MM.1S (cell line): Measurements from ENCODE around the gene TMSB4X.
"Not testable (repeated sequence)": the region's sequence is repeated elsewhere in the genome, so short reads cannot be mapped to it uniquely, and the experiment has no call there.

Source experiments
- DNase-seq: peaks from one replicate; pipeline ENCODE4 v3.0.0-alpha.2; 2015
- H2AFZ ChIP-seq: fragments of 300-600 bp; sonication (generic); 2 replicates; pipeline ENCODE4 v1.6.0; 2016; ENCODE audit warnings: antibody characterized with exemption, low read length
- H3F3A ChIP-seq: fragments of 300-600 bp; sonication (generic); 2 replicates; pipeline ENCODE4 v1.6.1; 2016; ENCODE audit warnings: mild to moderate bottlenecking, antibody characterized with exemption, low read length, moderate library complexity, mixed read lengths; ENCODE audit not compliant: insufficient read depth
- H3K27ac ChIP-seq: fragments of 300-600 bp; sonication (generic); 2 replicates; pipeline ENCODE4 v1.5.1; 2016; ENCODE audit warnings: mild to moderate bottlenecking, low read length
- H3K27me3 ChIP-seq: fragments of 300-600 bp; sonication (generic); replicated peaks from 2 replicates; pipeline ENCODE4 v1.6.0; 2016; ENCODE audit warnings: low read length; ENCODE audit not compliant: insufficient read depth
- H3K36me3 ChIP-seq: fragments of 300-600 bp; sonication (generic); replicated peaks from 2 replicates; pipeline ENCODE4 v1.6.1; 2016; ENCODE audit warnings: mild to moderate bottlenecking, low read length, mixed read lengths; ENCODE audit not compliant: insufficient read depth
- H3K4me1 ChIP-seq: fragments of 300-600 bp; sonication (generic); 2 replicates; pipeline ENCODE4 v1.6.1; 2016; ENCODE audit warnings: low read length, mixed read lengths
- H3K4me2 ChIP-seq: fragments of 300-600 bp; sonication (generic); 2 replicates; pipeline ENCODE4 v1.6.0; 2016; ENCODE audit warnings: low read depth, low read length
- H3K4me3 ChIP-seq: fragments of 300-600 bp; sonication (generic); 2 replicates; pipeline ENCODE4 v1.5.1; 2016; ENCODE audit warnings: low read length, mixed read lengths
- H3K79me2 ChIP-seq: fragments of 300-600 bp; sonication (generic); 2 replicates; pipeline ENCODE4 v1.6.1; 2016; ENCODE audit warnings: mixed run types, low read length, mixed read lengths
- H3K9ac ChIP-seq: fragments of 300-600 bp; sonication (generic); 2 replicates; pipeline ENCODE4 v1.6.1; 2016; ENCODE audit warnings: low read length, mixed read lengths
- H3K9me2 ChIP-seq: fragments of 300-600 bp; sonication (generic); replicated peaks from 2 replicates; pipeline ENCODE4 v1.6.1; 2016; ENCODE audit warnings: mild to moderate bottlenecking, low read length, mixed read lengths; ENCODE audit not compliant: insufficient read depth
- H3K9me3 ChIP-seq: fragments of 300-600 bp; sonication (generic); replicated peaks from 2 replicates; pipeline ENCODE4 v1.6.1; 2016; ENCODE audit warnings: mild to moderate bottlenecking, low read length, mixed read lengths; ENCODE audit not compliant: insufficient read depth
- H4K20me1 ChIP-seq: fragments of 300-600 bp; sonication (generic); 2 replicates; pipeline ENCODE4 v1.6.1; 2016; ENCODE audit warnings: mild to moderate bottlenecking, low read length, moderate library complexity, mixed read lengths; ENCODE audit not compliant: insufficient read depth
- CTCF ChIP-seq: fragments of 300-600 bp; sonication (generic); IDR thresholded peaks from 2 replicates; pipeline ENCODE4 v1.5.1; 2016; ENCODE audit warnings: antibody characterized with exemption, low read length, mixed read lengths
- EZH2 ChIP-seq: fragments of 300-600 bp; sonication (generic); optimal IDR thresholded peaks from 2 replicates; pipeline ENCODE3; 2017; ENCODE audit warnings: low read depth, mild to moderate bottlenecking, antibody characterized with exemption, low read length, mixed read lengths
- EZH2phosphoT487 ChIP-seq: fragments of 300-600 bp; sonication (generic); IDR thresholded peaks from 2 replicates; pipeline ENCODE4 v1.6.1; 2018; ENCODE audit warnings: antibody characterized with exemption, low read length

Gene TMSB4X

GRCh38 chrX:12975670-12975965 is 708 bp downstream of the TMSB4X start:
- Histone ChIP-seq H3K36me3 (no peaks in the 10 kb centered on the region), H3K9me3 (no peaks in the 10 kb centered on the region), H3K9ac (peak overlapping the region; percentile 95), H3F3A (peaks cover 23% of the 10 kb centered on the region), H4K20me1 (no peaks in the 10 kb centered on the region), H2AFZ (no peak overlapping the region), H3K4me3 (peak overlapping the region; percentile 96), H3K4me1 (0 out of 2 replicates have a peak, but pooled peaks cover 17% of the 10 kb centered on the region), H3K27ac (peak overlapping the region; percentile 73), H3K9me2 (no peaks in the 10 kb centered on the region), H3K4me2 (peak overlapping the region; percentile 37; the same call in 1 of the 2 replicates), H3K79me2 (peaks cover 14% of the 10 kb centered on the region), H3K27me3 (no peaks in the 10 kb centered on the region)
- no peak for TF ChIP-seq CTCF
- TF ChIP-seq EZH2 = no peak
- no peak for TF ChIP-seq EZH2phosphoT487
- DNase-seq = no peak

- H3K9ac ChIP-seq = peak overlapping the region; percentile 95
- no peaks in the 10 kb centered on the region for H3K9me2 ChIP-seq
- peak overlapping the region; percentile 73 for H3K27ac ChIP-seq
- H3K9me3 ChIP-seq = no peaks in the 10 kb centered on the region
- peaks cover 23% of the 10 kb centered on the region for H3F3A ChIP-seq
- H2AFZ ChIP-seq = no peak overlapping the region
- DNase-seq = peak; percentile 18
- H3K36me3 ChIP-seq = no peaks in the 10 kb centered on the region
- peaks cover 18% of the 10 kb centered on the region for H3K4me1 ChIP-seq
- no peak for TF ChIP-seq CTCF
- no peak for TF ChIP-seq EZH2
- no peak for TF ChIP-seq EZH2phosphoT487
- peak overlapping the region; percentile 27; the same call in 1 of the 2 replicates for H3K4me2 ChIP-seq
- peaks cover 14% of the 10 kb centered on the region for H3K79me2 ChIP-seq
- H4K20me1 ChIP-seq = no peaks in the 10 kb centered on the region
- peak overlapping the region; percentile 96 for H3K4me3 ChIP-seq
- H3K27me3 ChIP-seq = no peaks in the 10 kb centered on the region
Observed at GRCh38 chrX:12975991-12976558, 1.2 kb downstream of the TMSB4X start.

GRCh38 chrX:12976819-12977732 is 2.2 kb downstream of the TMSB4X start:
- Histone ChIP-seq H3K9ac (peak overlapping the region; percentile 70), H3K4me3 (peak overlapping the region; percentile 96), H3K4me2 (peak overlapping the region; percentile 95), H3K4me1 (peaks cover 27% of the 10 kb centered on the region), H3K27ac (peak overlapping the region; percentile 94), H3K79me2 (peaks cover 14% of the 10 kb centered on the region), H3F3A (peaks cover 23% of the 10 kb centered on the region)
- DNase-seq, H3K27me3 ChIP-seq, H4K20me1 ChIP-seq, H3K36me3 ChIP-seq, H3K9me3 ChIP-seq, H2AFZ ChIP-seq, H3K9me2 ChIP-seq: not testable (repeated sequence)
